GM18517 (cell line): ENCODE measurements around the gene ATP6V1B1.

Source experiments
- ATAC-seq: cut with Tn5 transposase; IDR thresholded peaks from one replicate; pipeline ENCODE4 v1.9.1; 2021; ENCODE audit warnings: mild to moderate bottlenecking, moderate library complexity; ENCODE audit not compliant: unreplicated experiment

ATP6V1B1 gene

GRCh38 chr2:70901227-70902066, 34.3 kb upstream of the ATP6V1B1 start:
- ATAC-seq = no peak

- ATAC-seq = no peak
These were observed 33.6 kb upstream of the ATP6V1B1 start for GRCh38 chr2:70902067-70902442.

DNA sequence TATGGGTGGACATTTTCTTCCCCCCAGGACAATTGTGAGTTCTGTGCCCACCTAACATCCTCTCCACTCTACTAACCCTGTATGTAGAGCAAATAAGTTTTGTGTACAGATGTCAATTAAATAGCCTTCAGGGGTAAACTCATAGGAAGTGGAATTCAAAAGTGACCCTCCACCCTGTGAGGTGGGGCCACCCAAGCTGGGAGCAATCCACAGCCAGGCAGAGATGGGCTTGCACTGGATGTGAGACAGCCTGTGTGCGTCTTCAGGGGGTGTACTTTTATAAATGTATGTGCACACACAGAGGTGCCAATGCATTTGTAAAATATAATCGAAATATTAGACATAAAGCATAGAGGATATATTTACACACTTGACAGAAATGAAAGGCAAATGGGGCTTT, 33.1 kb upstream of the ATP6V1B1 start:
- ATAC-seq = no peak

DNA sequence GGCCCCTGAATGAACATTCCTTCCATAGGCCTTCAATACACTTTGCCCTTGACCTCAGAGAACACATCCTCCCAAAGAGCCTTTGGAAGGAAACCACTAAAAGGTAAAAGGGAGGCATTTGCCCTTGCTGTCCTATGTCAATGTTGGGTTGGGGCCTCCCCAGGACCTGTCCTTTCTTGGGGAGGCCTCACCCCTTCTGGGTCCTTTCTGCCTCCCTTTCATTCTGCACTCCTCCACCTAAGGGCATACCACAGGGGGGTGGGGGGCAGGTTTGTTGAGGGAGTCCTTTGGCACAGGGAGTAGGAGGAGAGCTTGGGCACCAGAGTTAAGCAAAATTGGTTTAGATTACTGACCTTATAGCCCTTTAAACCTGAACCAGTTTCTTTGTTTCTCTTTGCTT, 32.5 kb upstream of the ATP6V1B1 start:
- ATAC-seq = no peak

GRCh38 chr2:70903641-70904340, 31.9 kb upstream of the ATP6V1B1 start:
- ATAC-seq = no peak

DNA sequence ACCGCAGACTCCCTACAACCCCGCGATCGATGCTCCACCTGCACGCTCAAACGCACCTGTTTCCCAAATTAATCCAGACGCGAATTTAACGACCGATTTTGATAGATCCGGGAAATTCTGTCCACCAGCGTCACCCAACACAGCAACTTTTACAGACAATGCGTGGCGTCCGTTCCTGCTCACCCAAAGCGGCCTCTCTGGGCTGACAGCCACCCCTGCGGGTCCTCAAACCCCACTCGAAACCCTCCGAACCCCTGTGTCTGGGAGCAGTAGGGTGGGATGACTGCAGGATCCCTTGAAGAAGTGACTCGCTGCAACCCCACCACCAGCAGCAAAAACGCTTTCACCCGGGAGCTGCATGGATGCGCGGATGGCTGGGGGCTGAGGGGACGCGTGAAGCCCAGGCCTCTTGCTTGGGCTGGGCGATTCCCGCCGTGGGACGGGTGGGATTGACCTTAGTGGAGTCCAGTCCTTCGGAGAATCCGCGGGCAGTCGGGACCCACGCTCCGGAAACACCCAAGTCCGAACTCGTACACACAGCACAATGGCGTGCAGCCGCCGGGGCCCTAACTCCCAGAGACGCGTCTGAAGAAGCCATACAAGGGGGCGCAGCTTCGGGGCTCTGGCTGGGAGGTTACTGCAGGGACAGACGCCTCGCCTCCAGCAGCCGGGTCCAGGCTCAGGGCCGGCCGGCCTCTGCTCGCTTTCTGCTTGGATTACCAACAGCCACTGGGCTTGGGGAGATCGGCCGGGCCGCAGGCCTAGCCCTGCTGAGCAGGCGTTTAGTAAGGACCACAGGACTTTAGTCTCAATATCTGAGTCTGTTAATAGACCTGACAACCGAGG, 31.1 kb upstream of the ATP6V1B1 start:
- no peak for ATAC-seq

- no peak for ATAC-seq
These were observed 30.0 kb upstream of the ATP6V1B1 start for GRCh38 chr2:70905443-70906421.

- no peak for ATAC-seq
These were observed 29.2 kb upstream of the ATP6V1B1 start for GRCh38 chr2:70906439-70907005.

DNA sequence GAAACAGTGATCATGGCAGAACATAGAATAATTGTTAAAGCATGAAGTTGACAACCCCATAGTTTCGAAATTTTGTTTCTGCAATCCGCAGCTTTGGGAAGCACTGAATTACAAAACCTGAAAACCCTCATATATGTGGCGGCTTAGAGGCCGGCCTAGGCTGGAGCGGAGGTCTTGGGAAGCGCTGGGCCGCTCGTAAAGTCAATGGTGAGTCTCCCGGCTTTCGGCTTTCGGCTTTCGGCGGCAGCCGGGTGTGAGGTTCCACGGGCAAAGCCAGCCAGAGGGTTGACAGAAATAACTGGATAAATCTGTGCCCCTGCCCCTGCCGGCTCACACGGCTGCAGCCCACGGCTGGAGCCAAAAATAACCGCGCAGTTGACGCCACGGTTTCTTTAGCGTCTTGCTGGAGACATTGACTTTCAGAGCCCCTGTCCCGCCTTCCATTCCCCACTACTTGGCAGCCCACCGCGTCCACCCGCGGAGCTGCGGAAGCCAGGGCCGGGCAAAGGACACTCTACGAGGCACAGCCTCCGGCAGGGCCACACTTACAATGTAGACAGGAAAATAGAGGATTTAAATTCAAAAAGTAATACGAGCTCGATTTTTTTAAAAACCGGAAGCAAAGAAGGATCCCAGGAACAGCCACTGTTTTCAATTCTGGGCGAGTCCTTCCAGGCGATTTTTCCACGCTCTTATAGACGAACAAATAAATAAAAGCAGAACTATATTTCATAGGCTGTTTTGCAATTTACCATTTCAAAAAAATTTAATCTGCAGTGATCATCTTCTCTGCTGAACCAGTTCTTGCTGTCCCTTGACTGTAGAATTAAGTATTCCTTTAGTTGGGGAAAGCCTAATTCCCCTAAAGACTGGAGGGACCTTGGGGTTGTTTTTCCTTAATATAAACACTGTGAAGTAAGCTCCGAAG, 28.3 kb upstream of the ATP6V1B1 start:
- ATAC-seq = no peak

DNA sequence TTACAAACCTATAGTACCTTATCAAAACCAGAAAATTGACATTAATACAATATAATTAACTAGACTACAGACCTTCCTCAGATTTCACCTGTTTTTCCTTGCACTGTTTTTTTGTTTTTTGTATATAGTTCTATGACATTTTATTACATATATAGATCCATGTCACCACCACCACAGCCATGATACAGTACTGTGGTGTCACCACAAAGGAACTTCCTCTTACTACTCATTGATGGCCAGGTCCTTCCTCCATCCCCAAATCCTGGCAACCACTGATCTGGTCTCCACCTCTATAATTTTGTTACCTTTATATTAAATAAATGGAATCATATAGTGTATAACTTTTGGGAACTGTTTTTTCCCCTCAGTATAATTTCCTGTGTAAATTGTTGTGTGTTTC, 19.4 kb upstream of the ATP6V1B1 start:
- ATAC-seq = no peak

GRCh38 chr2:70918016-70918415, 17.7 kb upstream of the ATP6V1B1 start:
- no peak for ATAC-seq

DNA sequence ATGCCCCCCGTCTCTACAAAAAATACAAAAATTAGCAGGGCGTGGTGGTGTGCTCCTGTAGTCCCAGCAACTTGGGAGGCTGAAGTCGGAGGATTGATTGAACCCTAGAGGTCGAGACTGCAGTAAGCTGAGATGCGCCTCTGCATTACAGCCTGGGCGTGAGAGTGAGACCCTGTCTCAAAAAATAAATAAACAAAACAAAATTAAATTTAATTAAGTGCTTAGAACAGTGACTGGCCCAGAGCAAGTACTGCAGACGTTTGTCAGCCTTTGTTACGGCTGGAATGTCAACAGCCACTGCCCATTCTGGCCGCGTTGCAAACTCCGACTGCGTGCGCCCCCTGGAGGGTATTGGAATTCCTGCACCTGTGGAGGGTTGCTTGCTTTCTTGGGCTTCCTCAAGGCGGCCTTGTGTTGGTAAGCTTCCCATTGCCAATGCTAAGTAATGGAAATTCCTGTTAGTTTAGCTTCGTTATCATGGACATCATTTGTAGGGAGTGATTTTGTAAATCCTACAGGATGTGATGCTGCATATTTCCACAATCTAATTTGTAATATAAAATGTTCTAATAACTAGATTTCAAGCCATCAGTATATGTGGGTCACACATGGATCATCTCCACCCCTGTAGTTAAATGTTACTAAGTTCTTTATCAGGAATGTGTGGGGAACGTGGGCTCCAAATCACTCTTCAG, 15.9 kb upstream of the ATP6V1B1 start:
- no peak for ATAC-seq

- no peak for ATAC-seq
These were observed 15.4 kb upstream of the ATP6V1B1 start for GRCh38 chr2:70920367-70920715.

GRCh38 chr2:70921031-70921430, 14.7 kb upstream of the ATP6V1B1 start:
- no peak for ATAC-seq

GRCh38 chr2:70921839-70922234, 13.9 kb upstream of the ATP6V1B1 start:
- no peak for ATAC-seq

DNA sequence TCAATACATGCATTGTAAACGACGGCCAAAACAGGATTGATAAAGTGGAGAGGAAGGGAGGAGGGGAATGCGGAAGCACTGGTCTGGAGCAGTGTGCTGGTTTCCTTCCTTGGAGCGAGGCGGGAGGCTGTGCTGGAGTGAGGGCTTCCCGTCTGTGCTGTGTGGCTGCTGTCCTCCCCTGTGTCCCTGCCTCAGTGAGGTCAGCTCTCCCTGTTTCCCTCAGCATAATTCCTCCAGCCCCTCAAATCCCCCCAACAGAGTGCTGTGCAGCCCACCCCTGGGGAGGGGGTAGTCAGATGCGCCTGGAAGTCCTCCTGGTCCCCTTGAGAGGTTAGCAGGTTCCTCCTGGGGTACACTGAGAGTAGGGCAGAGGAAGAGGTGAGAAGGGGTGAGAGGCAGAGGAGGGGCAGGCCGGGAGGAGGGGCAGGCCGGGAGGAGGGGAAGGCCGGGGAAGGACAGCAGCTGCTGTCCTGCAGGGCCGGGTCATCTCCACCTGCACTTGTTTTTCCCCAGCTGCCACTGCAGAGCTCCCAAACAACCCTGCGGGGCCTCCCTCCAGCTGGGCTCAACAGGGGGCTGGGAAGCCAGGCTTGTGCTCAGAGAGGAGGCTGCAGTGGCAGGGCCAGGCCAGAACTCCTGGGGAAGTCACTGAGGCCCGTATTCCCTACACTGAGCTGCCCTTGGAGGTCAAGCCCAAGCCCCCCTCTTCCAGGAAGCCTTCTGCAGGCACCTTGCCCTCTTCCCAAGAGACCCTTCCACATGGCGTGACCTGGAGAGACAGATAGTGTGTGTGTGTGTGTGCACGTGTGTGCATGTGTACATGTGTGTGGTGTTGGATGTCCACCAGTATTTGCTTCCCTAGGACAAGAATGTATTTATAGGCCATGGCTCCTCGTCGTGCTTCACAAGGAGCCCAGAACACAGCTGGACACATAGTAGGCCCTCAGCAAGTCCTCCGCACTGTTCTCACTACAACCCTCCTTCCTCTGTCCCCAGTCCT, 13.2 kb upstream of the ATP6V1B1 start:
- no peak for ATAC-seq

- ATAC-seq = no peak
These were observed 12.2 kb upstream of the ATP6V1B1 start for GRCh38 chr2:70923378-70924015.
